GM20431 (cell line): Measurements from ENCODE around the gene GPR6.

Experiments used
- in situ Hi-C: fragments of 300-500 bp; cut with MseI, MboI; formaldehyde crosslinking; loops from one replicate; pipeline ENCODE4 v1.15.0; 2020; ENCODE audit warnings: low sequenced_read_pairs; ENCODE audit not compliant: unreplicated experiment

GPR6 gene

GRCh38 chr6:109978174-109979032 is at the start of gene GPR6:
Gene GPR6, plus strand, starts transcription at chr6:109978311. Its CDS starts 802 bp downstream, at chr6:109979113.
- in situ Hi-C loops = no loop called here

DNA sequence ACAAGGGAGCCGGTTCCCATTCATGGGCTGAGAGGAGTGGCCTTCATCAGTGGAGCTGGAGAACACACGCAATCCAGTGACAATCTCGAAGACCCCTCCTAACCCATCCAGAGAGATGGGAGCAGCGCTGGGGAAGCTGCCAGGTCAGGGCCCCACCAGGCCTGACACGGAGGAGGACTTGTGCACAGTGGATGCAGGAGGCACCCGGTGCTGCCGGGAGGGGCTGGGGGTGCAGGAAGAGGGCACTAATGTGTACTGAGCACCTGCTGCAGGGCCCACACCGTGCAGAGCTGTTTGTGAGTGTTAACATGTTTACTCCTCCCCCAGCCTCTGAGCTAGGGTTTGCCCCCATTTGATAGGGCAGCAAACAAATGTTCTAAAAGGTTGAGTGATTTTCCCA is 43.8 kb upstream of the GPR6 start:
- in situ Hi-C loops = no loop called here

- in situ Hi-C loops = no loop called here
Measured at GRCh38 chr6:109939654-109940053, 38.5 kb upstream of the GPR6 start.

DNA sequence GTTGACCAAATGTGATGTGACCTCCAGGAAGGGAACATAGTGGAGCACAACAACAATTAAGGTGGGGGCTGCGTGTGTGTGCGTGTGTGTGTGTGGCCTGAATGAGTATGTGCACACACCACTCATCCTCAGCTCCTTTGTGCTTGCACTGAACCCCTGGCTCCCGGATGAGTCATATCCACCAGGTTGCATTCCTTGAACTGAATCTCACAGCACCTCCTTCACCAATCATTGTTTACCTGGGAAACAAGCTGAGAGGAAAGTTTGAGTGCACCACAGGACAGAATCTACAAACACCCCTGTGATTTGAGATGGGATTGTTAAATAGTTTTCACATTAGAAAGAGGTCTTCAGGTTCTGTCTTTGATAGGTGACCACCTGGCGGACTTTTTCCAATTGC is 33.7 kb upstream of the GPR6 start:
- in situ Hi-C loops = no loop called here

GRCh38 chr6:109945091-109945490 is 33.0 kb upstream of the GPR6 start:
- in situ Hi-C loops = no loop called here

DNA sequence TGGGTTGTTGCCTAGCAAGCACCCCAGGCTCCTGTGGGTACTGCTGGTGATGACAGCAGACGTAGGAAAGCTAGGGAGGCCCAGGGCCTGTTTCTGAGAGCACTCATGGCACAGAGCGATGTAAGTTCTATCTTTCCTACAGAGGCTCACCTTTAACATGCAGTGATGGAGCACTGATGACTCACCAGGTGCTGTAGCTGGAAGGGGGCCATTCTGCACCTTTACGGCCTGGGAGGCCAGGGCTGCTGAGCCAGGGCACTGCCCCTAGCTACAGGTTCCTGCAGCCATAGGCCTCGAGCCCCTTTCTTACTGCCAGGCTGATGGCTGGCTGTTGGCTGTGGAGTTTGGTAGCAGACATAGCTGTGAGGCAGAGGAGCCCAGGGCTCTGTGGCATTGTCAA is 31.1 kb upstream of the GPR6 start:
- in situ Hi-C loops = no loop called here

GRCh38 chr6:109949281-109950065 is 28.6 kb upstream of the GPR6 start:
- in situ Hi-C loops = no loop called here

- in situ Hi-C loops = no loop called here
Measured at GRCh38 chr6:109955491-109955890, 22.6 kb upstream of the GPR6 start.

- in situ Hi-C loops = no loop called here
Measured at GRCh38 chr6:109958626-109959025, 19.5 kb upstream of the GPR6 start.

DNA sequence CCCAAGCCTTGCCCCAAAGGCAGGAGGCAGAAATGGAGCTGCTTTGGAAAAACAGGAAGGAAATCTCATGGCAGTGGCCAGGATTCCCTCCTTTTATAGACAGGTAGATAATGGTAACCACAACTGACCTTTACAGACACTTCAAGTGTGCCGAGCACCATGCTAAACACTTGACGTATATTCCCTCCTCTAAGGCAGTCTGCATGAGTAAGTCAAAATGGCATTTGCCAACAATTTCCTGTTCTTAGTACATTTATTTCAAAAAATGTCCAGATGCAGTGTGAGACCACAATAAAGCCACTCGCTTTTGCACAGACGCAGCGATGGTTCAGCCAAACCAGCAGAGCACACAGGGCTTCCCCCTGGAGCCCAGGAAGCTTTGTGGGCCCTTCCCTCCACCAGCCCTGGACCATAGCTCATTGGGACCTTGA is 16.5 kb upstream of the GPR6 start:
- in situ Hi-C loops = no loop called here

- in situ Hi-C loops = no loop called here
Measured at GRCh38 chr6:109962271-109962670, 15.8 kb upstream of the GPR6 start.

DNA sequence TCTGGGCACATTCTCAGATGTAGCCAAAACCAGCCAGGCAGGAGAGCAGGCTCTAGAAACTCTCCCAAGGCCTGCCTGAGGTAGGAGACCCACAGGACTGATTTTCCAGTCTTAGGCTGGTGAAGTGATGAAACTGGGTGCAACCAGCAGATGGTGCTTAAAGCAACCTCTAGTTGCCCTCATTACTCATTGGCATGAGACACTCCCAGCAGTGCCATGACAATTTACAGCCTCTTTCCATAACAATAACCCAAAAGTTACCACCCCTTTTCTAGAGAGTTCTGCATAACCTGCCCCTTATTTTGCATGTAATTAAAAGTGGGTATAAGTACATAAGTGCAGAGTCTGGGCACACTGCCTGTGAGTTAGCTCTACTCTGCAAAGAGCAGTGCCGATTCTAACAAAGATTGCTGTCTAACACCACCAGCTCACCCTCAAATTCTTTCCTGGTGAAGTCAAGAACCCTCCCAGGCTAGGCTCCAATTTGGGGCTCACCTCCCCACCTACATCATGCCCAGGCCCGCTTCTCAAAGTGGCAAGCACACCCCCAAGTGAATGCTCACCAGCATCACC is 14.4 kb upstream of the GPR6 start:
- in situ Hi-C loops = no loop called here

DNA sequence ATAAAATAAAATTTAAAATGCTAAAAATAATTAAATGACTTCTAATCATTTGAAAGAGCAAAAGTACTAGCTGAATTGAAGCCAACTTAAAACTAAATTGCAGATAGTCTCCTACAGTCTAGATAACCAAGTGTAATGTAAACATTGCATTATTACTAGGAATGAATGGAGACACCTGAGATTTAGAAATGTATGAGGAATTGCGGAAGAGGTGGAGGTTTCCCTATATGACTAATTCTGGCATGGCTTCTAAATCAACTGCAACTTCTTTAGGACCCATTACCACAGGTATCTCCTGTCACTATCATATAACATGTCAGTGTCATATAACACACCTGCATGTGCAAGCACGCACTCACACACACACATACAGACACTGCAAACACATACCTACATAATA is 13.2 kb upstream of the GPR6 start:
- in situ Hi-C loops = no loop called here

DNA sequence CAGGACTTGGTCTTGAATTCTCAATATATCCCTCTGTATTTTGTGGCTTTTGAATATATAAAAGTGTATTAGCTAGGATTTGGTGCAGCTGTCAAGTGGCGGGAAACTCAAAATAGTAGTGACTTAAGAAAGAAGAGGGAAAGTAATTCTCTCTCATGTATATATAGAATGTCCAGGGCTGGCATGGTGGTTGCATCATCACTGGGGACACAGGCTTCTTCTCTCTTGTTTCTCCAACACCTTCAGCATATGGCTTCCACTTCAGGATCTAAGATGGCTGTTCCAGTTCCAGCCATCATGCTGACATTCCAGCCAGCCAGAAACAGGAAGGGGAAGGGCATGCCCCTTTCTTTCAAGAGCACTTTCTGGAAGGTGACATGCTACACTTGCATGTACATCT is 11.8 kb upstream of the GPR6 start:
- in situ Hi-C loops = no loop called here

DNA sequence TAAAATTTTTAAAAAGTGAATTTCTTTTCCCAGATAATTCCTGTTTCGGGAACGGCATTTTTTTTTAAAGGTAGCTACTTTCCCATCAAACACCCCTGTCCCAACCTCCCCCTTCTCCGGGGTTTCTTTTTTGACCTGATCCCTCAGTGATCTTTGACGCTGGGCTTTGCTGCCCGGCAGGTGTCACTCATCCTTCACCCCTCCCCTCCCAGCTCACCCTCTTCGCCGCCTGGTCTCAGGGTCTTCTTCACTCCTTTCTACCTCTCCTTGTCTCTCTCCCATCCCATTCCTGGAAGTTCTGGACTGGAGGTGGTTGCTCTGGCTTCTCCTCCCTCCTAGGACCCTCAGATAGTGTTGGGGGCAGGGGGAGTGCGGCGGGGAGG is 329 bp upstream of the GPR6 start:
- in situ Hi-C loops = no loop called here

- in situ Hi-C loops = no loop called here
Measured at GRCh38 chr6:109979033-109979921, 1.2 kb downstream of the GPR6 start.

DNA sequence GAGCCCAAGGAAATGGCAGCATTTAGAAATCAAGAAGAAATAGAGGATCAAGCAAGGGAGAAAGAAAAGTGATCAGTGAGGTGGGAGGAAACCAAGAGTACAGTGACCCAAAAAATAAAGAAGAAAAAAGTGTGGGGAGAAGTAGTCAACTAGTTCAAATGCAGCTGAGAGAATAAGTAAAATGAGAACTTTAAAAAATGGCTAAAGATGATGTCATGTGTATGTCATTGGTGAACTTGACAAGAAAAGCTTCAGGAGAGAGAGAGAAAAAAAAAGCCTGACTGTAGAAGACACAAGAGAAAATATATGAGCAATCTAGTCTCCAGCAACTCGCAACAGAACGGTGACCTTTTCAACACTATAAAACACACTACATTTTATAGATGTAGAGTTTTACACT is 6.3 kb downstream of the GPR6 start:
- in situ Hi-C loops = no loop called here

DNA sequence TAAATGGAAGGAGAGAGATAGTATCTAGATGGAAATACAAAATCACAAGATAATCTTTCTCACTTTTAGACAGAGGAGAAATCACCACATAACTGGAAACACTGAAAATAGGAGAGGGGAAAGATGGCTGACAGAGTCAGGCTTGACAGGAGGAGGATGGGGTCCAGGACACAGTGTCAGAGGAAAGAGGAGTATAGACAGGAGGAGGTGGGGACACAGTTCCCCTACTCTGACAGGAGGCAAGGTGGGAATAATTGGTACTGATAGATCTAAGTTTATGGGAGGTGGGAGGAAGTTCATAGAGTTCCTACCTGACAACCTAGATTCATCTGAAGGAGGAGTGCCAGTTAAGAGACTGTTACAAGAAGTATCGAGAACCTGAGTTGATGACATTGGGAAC is 9.1 kb downstream of the GPR6 start:
- in situ Hi-C loops = no loop called here

GRCh38 chr6:109991201-109992101 is 13.3 kb downstream of the GPR6 start:
- in situ Hi-C loops = no loop called here
